ENCODE measurements around the gene EXTL2.
A peak's percentile ranks its signal among the peaks of the same experiment; 100 is the strongest.
"Not testable (repeated sequence)": the region's sequence is repeated elsewhere in the genome, so short reads cannot be mapped to it uniquely, and the experiment has no call there.

The EXTL2 gene, protein sequence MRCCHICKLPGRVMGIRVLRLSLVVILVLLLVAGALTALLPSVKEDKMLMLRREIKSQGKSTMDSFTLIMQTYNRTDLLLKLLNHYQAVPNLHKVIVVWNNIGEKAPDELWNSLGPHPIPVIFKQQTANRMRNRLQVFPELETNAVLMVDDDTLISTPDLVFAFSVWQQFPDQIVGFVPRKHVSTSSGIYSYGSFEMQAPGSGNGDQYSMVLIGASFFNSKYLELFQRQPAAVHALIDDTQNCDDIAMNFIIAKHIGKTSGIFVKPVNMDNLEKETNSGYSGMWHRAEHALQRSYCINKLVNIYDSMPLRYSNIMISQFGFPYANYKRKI

DNA sequence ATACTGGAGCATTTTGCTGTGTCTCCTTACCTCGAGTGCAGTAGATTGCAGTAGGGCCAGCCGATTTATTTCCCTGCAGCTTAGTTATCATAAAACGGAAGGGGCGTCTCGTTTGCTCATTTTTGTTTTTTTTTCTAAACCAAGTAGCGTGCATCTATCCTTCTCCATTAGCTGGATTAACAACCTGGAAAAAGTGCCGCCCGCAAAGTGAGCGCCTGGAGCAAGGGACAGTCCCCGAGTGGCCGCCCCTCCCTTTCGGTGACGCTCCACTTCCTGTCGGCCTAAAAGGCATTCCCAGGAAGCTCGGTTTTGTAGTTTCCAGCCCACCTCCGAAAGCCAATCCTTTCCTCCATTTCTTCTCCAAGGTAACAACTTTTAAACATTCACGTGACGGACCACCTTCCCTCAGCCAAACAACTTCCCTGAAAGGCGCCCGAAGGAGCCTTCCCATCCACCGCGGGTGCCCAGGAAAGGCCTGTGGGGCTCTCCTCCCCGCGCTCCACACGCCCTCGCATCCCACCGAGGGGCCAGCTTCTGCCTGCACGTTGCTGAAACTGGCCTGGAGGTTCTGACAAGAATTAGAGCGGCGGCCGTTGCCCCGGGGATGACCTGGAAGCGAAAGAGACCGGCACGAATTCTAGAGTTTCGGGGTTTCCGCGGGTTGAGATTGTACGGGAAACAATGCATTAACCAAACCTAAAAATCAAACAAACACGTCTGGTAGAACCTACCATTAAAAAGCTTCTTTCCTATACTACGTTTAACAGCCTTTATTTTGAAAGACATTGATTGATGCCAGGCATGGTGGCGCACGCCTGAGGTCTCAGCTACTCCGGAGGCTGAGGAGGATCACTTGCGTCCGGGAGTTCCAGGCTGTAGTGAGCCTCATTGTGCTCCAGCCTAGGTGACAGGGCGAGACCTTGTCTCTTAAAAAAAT, at the start of gene EXTL2:
Gene EXTL2, minus strand, starts transcription at position 240 of the 937 bp plus-strand sequence. CDS start 6,085 bp downstream, outside the sequence.
- DNase-seq = peak; percentile 72 to 86

DNA sequence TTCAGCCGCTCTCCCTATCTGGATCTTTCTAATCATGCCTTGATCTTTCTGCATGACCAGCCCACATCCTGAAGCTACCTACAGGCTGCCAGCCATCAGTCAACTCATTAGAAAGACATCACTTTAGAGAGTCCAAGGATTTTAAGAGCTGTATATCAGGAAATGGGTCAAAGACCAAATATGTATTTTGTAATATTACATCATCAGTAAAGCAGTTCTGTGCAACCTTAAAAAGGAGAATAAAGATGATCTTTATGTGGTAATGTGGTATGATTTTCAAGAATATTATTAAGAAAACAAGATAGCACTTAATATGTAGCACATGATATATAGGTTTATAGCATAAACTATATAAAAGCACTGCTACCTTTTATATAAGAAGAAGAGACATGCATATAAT, 48.9 kb upstream of the EXTL2 start:
- DNase-seq = no peak

DNA sequence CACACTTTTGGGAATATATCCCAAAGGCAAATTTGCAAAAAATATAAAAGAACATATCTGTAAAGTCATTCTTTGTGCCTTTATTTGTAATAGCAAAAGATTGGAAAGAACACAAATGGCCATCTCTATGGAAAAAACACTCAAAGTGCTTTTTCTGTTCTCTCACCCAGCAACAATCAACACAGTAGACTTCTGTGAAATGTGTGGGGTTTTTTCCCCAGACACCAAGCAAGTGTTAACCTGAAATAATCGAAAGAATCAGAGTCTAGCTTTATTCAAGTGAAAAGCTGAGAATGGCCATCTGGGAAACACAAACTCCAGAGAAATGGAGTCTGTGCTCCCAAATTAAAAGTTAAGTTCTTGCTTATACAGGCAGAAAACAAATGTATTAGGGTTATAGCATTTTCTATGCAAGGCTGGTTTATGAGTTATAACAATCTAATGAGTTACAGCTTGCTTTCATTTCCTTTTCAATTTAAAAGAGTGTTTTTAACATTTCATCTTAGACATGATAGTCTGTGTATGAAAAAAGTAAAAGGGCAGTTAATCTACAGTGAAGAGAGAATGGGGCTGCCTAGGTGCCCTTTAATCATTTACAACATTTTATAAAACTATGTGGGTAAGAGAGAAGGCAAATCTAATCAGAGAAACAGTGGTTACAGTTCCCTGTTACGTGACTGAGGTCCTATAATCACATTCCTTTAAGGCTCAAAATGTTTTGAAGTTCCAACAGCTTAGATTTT, 47.8 kb upstream of the EXTL2 start:
- no peak for DNase-seq

DNA sequence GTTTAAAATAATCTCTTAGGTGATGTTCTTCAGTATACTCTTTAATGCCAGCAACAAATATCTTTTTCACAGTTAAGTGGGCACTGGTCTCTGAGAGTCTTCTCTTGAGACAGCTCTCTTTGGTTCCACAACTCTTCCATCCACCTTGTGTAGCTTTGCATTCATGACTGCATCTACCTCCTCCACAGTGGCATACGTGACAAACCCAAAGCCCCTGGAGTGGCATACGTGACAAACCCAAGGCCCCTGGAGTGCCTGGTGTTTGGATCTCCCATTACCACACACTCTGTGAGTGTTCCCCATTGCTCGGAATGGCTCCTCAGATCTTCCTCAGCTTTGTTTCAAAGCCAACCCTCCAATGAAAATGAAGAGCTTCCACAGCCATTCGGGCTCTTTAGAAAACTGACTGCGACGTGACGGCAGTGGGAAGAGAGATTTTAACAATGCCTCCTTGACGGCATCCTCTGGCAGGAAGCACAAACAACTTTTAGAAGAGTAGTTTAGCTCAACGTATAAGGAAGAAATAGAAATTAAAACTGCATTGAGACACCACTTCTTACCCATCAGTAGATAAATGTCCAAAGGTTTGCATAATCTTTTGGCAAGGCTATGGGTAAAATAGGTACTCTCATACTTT, 47.1 kb upstream of the EXTL2 start:
- no peak for DNase-seq

DNA sequence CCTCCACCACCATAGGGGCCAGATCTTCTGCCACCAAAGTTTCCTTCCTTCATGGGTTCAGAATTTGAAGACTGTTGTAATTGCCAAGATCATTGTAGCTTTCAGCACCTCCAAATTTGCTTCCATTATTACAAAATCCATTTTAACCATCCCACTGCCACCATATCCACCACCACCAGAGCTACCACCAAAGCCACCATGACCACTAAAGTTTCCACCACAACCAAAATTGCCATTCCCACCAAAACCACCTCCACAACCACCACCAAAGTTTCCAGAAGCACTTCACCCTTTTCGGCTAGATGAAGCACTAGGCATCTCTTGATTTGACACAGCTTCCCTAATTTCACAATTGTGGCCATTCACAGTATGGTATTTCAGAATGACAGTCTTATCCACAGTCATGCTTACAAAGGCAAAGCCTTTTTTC, 46.5 kb upstream of the EXTL2 start:
- no peak for DNase-seq

DNA sequence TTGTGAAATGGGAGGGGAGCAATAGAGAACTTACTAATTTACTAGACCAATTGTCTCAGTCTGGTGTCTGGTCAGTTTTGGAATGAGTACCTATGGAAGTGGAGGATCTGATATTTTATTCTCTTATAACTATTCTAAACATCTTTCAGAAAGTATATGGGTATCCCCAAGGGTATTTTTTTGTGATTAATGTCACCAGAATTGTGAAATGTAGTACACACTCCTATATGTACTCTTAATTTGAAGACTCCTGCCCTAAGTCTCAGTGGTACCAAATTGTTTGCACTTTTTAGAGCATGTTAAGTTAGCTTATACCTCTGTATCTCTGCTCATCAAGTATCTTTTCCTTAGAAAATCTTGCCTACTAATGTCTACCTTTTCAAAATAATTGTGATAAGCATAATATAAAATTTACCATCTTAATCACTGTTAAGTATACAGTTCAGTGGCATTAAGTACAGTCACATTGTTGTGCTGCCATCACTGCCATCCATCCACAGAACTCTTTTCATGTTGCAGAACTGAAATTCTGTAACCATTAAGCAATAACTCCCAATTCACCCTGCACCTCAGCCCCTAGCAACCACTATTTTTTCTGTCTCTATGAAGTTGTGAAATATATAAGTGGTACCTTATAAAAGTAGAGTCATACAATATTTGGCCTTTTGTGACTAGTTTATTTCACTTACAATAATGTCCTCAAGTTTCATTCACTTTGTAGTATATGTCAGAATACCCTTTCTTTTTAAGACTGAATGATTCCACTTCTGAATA, 41.7 kb upstream of the EXTL2 start:
- DNase-seq = no peak

DNA sequence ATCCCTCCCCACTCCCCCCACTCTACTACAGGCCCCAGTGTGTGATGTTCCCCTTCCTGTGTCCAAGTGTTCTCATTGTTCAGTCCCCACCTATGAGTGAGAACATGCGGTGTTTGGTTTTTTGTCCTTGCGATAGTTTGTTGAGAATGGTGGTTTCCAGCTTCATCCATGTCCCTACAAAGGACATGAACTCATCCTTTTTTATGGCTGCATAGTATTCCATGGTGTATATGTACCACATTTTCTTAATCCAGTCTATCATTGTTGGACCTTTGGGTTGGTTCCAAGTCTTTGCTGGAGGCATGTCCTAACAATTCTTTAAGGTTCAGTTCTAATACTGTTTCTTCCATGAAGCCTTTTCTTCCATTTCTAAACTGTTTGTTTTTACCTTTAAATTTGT, 38.9 kb upstream of the EXTL2 start:
- DNase-seq = not testable (repeated sequence)

DNA sequence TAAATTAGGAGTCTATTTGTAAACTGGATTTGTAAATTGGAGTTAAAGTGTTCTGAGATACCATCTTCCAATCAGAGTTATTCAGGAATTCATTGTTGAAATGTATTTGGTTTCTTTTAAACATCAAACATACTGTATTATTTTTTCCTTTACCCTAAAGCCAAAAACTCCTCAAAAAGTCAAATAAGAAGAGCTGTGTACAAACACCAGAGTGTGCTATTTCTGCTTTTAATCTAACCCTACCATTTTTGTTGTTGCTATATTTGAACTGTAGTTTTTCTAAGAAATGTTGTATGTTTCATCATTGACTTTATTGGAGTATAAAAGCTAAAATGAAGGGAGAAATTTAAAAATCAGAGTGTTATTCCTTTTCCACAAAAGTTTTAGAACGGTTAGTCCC, 37.1 kb upstream of the EXTL2 start:
- DNase-seq = no peak

DNA sequence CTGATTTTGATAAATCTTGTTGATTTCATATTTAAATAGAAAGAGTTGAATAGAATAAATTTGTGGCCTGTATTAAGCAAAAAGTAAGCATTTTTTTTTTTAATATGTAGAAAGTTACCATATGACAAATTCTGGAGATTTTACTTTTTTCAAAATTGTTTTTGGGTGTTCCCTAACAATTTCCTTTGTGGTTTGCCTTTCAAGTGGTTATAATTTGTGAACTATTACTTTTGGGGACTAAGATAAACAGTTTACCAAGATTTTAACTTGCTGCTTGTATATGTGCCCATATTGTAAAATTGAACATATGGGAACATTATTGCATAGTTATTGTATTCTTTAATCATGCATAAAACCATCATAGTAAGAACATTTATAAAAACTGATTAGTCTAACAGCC, 35.9 kb upstream of the EXTL2 start:
- no peak for DNase-seq

DNA sequence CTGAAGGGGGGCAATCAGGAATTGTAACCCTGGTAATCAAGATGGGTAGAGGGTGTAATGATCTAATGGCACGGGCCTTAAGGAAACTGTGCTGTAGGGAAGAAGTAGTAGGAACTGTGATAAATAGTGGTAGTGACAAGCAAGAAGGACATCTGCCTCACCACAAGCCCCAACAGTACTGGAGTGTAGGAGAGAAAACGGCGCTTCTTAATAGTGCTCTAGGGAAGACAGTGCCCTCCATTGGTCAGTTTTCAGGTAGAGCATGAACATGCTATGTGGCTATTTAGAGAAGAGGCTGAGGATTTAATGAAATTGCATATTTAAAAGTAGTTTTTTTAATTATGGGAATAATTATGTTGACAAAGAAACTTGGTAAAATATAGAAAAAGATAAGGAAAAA, 33.5 kb upstream of the EXTL2 start:
- DNase-seq = peak; percentile 17 to 24

DNA sequence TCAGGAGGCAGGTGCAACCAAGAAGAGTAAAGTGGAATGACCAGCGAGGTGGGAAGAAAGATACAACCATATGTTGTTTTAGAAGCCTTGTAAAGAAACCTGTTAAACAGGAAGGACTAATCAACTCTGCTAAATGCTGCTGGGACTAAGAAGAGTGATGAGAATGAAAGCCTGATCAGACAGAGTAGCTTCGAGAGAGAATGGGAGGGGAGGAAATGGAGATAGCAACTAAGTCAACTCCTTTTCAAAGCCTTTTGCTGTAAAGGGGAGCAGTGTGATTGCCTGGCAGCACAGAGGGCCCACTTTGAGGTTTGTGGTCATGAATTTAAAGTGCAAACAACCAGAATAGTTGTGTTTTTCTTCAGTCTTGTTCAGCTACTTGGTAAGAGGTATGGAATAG, 32.6 kb upstream of the EXTL2 start:
- no peak for DNase-seq

DNA sequence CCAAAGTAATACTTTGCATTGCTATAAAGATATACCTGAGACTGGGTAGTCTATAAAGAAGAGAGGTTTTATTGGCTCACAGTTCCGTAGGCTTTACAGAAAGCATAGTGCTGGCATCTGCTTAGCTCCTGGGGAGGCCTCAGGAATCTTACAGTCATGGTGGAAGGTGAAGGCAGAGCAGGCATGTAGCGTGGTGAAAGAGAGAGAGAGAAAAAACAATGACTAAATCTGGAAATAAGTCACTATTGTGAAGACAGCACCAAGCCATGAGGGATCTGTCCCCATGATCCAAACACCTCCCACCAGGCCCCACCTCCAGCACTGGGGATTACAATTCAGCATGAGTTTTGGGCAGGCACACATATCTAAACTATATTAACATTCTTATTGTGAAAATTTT, 31.6 kb upstream of the EXTL2 start:
- no peak for DNase-seq

DNA sequence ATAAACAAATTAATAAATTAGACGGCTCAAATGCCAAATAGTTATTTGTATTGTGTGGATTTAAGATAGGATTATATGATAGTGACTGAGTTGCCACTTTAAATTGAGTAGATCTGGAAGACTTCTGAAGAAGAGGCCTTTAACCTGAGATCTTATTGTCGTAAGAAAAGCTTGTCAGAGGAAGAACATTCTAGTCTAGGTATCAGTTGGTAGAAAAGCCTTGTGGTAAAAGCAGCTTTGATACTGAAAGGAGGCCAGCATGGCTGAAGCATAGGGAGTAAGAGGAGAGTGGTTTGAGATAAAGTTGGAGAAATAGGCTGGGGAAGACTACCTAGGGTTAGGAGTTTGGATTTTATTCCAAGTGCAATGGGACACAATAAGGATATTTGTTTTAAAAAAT, 30.3 kb upstream of the EXTL2 start:
- DNase-seq = no peak

DNA sequence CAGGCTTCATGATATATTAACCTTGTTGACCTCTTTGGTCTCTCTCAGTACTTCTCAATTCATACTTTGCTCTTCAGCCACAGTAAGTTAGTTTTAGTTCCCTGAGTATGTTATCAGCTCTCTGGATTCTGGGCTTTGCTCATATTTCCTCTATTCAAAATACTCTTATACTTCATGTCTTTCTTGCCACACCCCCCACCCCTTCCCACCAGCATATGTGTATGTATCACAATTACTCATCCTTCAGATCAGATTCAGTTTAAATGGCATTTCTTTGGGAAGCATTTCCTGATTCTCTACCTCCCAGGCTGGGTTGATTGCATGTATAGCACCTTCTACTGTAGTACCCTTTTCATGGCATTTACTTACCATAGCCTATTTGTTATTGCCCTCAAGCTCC, 29.6 kb upstream of the EXTL2 start:
- no peak for DNase-seq

DNA sequence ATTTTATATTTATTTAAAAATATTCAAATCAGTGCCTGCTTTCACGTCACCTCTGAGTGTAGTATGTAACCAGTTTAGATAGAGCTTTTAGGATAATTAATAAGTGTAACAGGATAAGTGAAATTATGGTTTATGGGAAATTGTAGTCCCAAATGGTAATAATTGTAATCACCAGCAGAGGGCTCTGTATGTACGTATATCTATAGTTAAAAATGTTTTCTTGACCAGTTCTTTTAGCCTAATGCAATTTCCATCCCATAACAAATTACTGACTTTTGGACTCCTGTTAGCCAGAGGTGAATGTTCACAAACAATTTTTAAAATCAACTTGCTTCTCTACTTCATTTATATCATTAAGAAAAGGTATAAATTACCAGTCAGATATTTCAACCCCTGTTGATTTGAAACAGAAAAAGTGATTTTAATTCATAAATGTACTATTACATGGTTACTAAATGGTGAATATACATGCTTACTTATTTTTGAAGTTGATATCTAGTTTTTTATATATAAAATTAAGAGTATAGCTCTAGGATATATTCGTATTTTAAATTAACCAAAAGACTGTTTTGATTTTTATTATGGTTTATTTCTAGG, 26.6 kb upstream of the EXTL2 start:
- DNase-seq = peak; percentile 39 to 63

DNA sequence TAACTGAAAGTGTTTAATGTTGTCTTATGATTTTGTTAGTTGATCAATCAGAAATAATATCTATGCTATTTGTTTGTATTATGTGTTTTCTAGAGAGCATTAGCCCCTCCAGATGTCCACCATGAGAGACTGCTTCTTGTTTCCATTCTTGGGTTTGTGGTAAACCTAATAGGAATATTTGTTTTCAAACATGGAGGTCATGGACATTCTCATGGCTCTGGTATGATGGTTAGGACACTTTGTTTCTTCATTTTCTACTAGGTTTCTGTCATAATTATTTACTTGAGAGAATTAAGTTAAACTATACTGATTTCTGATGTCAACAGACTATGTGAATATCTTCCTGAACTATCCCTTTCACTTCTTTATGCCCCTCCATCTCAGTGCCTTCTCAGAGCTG, 17.4 kb upstream of the EXTL2 start:
- DNase-seq = no peak

DNA sequence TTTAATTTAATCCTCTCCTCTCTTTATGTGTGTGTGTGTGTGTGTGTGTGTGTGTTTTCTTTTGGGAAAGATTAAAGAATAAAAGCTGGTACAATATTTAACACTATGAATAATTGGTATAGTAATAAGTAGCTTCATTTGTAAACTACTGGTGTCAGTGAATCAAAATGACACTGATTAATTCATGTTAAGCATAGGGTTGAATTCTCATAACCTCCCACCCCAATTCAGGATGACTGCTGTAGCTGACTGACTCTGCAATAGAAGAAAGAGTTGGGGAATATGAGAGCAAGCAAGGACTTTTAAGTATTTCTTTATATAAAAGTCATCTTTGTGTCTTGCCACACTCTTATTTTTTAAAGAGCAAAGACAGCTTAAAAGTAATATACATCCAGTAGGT, 14.4 kb upstream of the EXTL2 start:
- no peak for DNase-seq

DNA sequence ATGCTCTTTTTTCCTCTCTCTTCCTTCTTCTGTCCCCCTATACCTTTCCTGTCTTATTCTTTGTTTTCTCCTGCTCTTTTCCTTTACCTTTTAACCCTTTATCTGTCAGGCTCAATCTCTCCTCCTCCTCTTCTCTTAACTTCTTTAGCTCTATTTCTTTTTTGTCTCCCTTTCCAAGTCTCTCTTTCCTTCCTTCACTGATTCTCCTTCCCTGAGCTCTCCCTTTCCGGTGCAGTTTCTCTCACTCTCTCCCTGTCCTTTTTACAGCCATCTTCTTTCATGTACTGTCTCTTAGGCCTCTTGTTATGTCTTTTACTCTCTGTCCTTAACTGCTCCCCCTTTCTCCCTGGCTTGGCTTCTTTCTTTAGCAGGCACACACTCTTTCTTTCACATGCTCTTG, 13.2 kb upstream of the EXTL2 start:
- DNase-seq = no peak

DNA sequence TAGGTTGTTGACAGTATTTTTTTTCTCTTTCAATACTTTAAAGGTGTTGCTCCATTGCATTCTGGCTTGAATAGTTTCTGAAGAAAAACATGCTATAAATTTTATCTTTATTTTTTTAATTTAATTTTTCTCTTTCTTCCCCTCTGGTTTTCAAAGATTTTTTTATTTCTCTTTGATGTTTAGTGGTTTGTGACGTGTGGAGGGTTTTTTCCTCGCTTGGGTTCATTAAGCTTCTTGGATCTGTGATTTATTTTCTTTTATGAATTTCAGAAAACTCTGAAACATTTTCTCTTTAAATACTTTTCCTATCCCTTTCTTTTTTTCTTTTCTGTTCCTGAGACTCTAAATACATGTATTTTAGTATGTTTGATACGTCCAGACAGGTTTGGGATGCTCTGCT, 10.5 kb upstream of the EXTL2 start:
- no peak for DNase-seq

DNA sequence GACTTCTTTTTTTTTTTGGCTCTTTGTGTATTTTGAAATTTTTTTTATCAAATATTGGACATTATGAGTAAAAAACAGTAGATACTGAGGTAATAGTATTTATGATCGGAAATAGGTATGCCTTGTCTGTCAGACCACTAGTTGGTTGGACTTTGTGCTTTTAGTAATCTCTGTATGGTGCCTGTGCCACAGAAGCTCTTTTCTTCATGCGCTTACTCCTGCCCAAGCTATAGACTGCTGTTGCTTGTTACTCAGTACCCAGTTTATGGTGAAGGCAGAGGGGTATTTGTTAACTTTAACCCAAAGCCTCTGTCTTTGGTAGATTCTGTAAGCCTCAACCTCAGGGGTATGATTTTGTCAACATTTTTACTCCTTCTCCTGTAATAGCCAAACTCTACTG, 9.9 kb upstream of the EXTL2 start:
- no peak for DNase-seq

DNA sequence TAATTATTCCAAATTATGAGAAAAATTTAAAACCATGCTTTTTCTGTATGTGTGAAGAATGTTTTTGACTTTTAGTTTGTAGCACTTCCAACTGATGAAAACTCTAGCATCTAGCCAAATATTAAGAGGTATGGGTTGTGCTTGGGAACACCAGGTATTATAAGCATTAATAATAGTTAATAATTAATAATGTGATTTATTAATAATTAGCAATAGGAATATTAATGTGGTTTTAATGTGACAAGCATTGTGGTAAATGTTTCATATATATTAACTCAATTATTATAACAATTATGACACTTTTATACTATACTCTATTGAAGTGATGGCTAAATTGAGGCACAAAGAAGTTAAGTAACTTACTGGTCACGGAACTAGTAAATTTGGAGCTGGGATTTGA, 9.1 kb upstream of the EXTL2 start:
- DNase-seq = no peak

DNA sequence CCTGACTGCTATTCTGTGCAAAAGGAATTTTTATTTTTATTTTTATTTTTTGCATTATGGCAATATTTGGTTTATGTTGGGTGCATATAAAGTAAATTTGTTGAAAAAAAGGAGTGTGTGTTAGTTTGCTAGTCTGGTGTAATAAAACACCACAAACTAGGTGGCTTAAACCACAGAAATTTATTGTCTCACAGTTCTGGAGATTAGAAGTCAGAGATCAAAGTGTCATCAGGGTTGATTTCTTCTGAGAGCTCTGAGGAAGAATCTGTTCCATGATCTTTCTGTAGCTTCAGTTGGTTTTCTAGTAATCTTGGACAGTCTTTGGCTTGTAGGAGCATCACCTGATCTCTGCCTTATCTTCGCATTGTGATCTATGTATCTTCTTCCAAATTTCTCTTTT, 7.7 kb upstream of the EXTL2 start:
- no peak for DNase-seq
